ENCODE results near the gene MYH9.
A peak's percentile ranks its signal among the peaks of the same experiment; 100 is the strongest.

MYH9 gene

GRCh38 chr22:36329254-36330078 lies 58.3 kb downstream of the MYH9 start:
- peak; percentile 87 for DNase-seq

GRCh38 chr22:36328635-36329253 lies 59.0 kb downstream of the MYH9 start:
- peak; percentile 55 for DNase-seq

GRCh38 chr22:36327922-36328551 lies 59.7 kb downstream of the MYH9 start:
- DNase-seq, result no peak

- DNase-seq, result no peak
These were observed 61.3 kb downstream of the MYH9 start for GRCh38 chr22:36326178-36327161.

- no peak for DNase-seq
These were observed 62.4 kb downstream of the MYH9 start for GRCh38 chr22:36325154-36326031.

GRCh38 chr22:36324414-36324813 lies 63.4 kb downstream of the MYH9 start:
- no peak for DNase-seq

- DNase-seq, result no peak
These were observed 63.9 kb downstream of the MYH9 start for GRCh38 chr22:36323855-36324331.

GRCh38 chr22:36323182-36323854 lies 64.4 kb downstream of the MYH9 start:
- no peak for DNase-seq

- DNase-seq, result no peak
These were observed 65.2 kb downstream of the MYH9 start for GRCh38 chr22:36322602-36322915.

GRCh38 chr22:36321797-36322601 lies 65.8 kb downstream of the MYH9 start:
- no peak for DNase-seq

- no peak for DNase-seq
These were observed 67.2 kb downstream of the MYH9 start for GRCh38 chr22:36320553-36320952.

- no peak for DNase-seq
These were observed 67.9 kb downstream of the MYH9 start for GRCh38 chr22:36319595-36320497.

- no peak for DNase-seq
These were observed 69.3 kb downstream of the MYH9 start for GRCh38 chr22:36318442-36318841.

- no peak for DNase-seq
These were observed 70.0 kb downstream of the MYH9 start for GRCh38 chr22:36317658-36318271.

GRCh38 chr22:36316419-36316818 lies 71.3 kb downstream of the MYH9 start:
- no peak for DNase-seq

- DNase-seq, result no peak
These were observed 72.4 kb downstream of the MYH9 start for GRCh38 chr22:36315325-36315724.

- no peak for DNase-seq
These were observed 76.2 kb downstream of the MYH9 start for GRCh38 chr22:36311386-36312085.

GRCh38 chr22:36308880-36309279 lies 78.9 kb downstream of the MYH9 start:
- no peak for DNase-seq

Data from stimulated activated CD4-positive, alpha-beta T cell treated with anti-CD3 and anti-CD28 coated beads, Interleukin-1b, Interleukin-23, amount 100 ng/mL, for 48 hours (primary cell).